GM23248 (cell line): ENCODE results near the gene BCAR3.

Source experiments
- EZH2 ChIP-seq: fragments of 200-600 bp; sonication (generic); IDR thresholded peaks from 2 replicates; pipeline ENCODE4 v1.6.1; 2018; ENCODE audit warnings: antibody characterized with exemption, mild to moderate bottlenecking; ENCODE audit not compliant: insufficient read depth, poor library complexity, severe bottlenecking
- EZH2phosphoT487 ChIP-seq: fragments of 200-600 bp; sonication (generic); IDR thresholded peaks from 2 replicates; pipeline ENCODE4 v1.6.1; 2018; ENCODE audit warnings: antibody characterized with exemption, moderate library complexity, mild to moderate bottlenecking, low read depth; ENCODE audit not compliant: insufficient read depth

DNA sequence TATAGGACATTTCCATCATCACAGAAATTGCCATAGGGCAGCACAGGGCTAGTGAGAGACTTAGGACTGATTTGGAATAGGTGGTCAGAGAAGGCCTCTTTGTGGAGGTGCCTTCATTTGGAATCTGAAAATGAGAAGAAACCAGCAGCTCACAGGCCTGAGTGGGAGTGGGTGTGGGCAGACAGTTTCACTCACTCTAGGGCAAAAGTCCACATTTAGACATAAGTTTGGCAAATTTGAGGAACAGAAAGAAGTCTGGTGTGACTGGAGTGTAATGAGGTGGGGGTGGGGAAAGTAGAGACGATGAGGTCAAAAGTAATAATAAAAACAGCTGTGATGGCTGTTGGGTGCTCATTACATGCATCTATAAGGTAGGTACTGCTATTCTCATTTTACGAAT is 22.4 kb upstream of the BCAR3 start:
- TF ChIP-seq EZH2phosphoT487 (no peak), EZH2 (no peak)
